ENCODE data around the gene UGT2A3.
"Not testable (repeated sequence)": the region's sequence is repeated elsewhere in the genome, so short reads cannot be mapped to it uniquely, and the experiment has no call there.

The UGT2A3 gene

DNA sequence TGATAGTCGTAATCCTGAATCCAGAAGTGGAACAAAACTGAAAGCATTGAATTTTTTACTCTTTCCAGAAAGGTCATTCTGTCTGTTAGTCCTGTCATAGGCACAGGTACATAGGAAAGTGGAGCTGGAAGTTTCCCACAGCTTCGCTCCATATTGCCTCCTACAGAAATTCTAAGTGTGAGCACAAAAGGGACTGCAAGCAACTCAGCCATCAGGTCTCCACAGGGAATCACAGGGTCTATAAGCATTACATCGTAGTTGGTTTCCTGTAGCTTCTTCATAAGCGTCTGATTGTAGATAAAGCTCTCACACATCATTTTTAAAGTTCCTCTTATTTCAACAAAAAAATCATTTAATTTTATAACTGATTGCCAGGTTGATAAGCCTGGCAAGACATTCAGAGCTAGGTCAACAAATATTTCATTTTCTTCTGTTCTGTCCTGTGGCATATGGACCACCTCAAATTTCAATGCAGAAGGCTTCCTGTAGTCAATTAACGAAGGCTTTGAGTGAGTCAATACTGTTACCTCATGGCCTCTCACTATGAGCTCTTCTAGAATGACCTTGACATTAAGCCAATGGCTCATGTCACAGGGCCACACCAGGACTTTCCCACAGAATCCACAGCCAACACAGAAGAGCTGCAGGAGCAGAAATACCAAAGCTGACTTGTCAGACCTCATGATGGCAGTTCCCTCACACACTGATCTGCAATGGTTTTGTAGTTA, at the start of gene UGT2A3:
Gene UGT2A3 (minus strand): TSS at position 727 of the 728 bp plus-strand sequence. CDS start 44 bp downstream, at position 683.
- no peak for DNase-seq (ENCODE audit: low spot score)

DNA sequence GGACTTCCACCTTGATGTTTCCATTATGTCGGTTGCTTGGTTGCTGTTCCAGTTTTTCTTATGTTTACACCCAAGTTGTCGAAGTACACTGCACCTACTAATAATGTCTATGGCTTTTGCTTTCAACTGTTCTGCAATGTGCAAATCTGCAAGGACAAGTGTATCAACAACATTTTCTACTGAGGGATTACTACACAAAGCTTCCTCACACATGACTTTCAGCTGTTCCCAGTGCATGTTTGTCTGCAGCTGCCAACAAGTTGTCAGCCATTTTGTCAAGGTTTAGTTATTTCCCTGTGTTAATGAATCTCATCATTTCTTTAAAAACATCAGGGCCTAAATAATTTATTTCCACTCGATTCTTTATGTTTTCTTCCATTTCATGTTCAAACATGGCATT, 45.4 kb upstream of the UGT2A3 start:
- no peak for DNase-seq (ENCODE audit: low spot score)

DNA sequence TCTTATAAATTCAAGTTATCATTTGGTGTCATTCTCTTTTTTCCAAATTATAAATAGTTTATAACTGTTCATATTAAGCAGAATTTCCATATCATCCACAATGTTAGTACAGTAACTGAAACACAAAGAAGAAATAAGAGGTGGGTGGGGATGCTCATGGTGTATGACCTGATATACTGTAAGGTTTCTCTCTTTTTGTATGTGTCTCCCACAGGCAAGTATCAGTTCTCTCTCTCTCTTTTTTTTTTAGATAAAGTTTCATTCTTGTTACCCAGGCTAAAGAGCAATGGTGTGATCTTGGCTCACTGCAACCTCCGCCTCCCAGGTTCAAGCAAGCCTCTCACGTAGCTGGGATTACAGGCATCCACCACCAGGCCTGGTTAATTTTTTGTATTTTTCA, 43.7 kb upstream of the UGT2A3 start:
- no peak for DNase-seq (ENCODE audit: low spot score)

DNA sequence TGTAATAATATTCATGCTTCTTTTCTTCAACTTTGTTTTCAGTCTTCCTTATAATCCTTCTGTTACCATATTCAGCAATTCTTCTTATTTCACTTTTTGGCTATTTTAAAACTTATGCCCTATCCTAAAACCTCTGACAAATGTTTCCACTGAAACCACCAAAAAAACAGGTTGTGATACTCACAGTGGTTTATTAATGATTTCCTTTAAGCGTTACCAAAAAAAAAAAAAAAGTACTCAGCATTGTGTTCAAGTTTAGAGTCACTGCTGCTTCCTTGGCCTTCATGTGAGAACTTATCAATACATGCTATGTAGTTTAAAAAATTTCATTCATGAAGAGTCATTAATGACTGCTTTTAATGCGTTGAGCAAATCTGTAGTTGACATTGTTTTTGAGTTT, 35.4 kb upstream of the UGT2A3 start:
- no peak for DNase-seq (ENCODE audit: low spot score)

DNA sequence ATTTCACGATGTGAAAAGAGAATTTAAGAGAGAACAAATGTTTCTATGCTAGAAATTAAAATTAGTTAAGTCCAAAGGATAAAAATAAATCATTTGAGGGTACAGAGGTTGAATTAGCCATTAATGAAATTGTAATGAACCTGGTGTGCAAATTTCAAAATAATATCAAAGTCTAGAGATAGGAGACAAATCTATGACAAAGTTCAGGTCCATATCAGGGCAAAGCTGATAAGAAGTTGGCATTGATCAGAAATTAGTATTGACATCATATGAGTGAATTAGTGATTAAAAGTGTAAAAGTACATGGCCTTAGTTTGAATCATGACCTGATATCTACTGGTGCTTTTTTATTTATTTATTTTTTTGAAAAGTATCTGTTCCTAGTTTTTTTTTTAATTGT, 33.8 kb upstream of the UGT2A3 start:
- DNase-seq (ENCODE audit: low spot score) = no peak

DNA sequence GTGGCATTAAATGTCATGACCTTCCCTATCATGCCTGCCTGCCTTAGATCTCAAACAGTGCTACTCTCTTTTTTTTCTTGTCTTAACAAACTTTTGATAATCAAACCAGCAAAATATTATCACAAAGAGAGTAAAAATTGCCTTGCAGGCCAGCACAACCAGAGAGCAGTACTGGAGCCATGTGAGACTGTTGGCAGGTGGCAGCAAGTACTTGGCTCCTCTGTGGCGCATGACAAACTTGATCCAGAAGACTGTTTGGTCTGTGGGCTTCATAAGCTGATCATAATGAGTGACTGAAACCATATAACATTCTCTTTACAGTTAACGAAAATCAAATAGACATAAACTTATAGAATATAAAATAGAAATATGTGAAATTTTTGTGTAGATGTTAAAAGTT, 33.3 kb upstream of the UGT2A3 start:
- no peak for DNase-seq (ENCODE audit: low spot score)

DNA sequence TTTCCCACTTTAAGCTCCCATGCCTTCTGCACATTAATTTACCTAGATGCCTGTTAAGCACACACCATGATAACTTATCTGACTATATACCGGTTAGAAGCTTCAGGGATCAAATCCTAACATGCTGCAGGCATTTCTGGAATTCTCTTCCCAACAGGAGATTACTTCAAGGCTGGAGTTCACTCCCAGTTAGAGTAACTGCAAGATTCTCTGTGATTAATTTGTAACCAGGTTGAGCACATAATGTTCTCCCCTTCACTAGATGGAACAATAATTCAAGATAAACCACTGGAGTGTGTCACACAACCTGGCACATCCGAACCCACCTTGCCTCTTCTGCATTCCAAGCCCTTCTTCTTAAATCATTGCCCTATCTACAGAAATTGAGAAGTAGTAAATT, 11.8 kb upstream of the UGT2A3 start:
- no peak for DNase-seq (ENCODE audit: low spot score)

DNA sequence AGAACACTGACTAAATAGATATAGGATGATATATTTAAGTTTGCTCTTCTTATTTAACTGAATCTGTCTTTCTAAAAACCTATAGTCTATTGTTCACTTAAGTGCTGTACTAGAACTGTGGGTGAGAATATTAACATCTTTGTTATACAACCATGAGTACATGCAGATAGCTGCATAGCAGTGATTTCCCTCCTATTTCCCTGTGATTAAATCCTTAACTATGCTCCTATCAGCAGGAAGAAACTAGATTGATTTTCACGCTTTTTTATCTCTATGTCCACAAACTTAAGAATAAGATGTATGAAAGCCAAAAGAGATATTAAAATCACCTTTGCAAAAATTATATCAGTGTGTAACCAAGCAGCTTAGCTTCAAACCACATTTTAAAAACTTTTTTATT, 11.3 kb upstream of the UGT2A3 start:
- DNase-seq (ENCODE audit: low spot score) = no peak

DNA sequence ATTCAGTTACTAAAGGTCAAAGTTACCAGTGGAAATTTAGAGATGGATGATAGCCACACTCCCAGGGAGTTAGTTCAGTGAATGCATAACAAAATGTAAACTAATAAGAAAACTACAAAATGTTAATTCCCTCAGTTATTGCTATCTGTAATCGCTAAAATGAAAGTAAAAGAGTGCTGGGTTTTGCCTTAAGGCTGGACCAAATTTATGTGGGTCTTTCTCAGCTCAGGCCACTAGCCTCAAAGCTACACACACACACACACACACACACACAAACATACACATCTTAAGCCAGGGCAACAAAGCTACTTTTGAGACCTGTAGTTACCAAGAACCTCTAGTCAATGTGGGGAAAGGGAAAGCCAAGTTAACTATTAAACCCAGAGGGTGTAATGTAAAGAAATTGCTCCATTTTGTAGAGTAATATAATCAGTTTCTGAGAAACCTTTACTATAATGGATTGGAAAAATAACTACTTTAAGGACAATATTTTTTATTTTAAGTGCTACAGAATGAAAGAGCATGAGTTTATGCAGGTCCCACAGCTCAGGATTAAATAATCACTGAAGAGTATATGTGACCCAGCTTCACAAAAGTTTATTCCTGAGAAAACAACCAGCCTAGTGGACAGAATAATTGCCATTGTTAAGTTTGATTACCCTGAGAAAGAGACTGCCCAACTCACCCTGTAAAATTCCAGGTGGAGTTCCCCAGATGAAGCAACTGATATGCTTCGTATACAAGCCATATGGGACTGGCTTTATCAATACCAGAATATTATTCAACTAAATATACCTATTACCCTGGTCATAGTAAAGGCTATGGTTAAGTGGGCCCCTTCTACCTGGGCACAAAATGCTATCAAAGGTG, 8.9 kb upstream of the UGT2A3 start:
- DNase-seq (ENCODE audit: low spot score) = no peak

DNA sequence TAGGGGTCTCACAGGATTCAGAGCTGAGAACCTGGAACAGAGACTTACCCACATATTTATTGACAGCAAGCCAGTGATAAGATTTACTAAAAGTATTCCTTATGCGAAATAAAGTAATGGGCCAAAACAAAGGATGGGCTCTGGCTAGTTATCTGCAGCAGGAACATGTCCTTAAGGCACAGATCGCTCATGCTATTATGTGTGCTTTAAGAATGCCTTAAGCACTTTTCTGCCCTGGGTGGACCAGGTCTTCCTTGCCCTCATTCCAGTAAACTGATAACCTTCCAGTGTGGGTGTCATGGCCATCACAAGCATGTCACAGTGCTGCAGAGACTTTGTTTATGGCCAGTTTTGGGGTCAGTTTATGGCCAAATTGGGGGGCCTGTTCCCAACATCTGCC, 7.5 kb upstream of the UGT2A3 start:
- DNase-seq (ENCODE audit: low spot score) = not testable (repeated sequence)

DNA sequence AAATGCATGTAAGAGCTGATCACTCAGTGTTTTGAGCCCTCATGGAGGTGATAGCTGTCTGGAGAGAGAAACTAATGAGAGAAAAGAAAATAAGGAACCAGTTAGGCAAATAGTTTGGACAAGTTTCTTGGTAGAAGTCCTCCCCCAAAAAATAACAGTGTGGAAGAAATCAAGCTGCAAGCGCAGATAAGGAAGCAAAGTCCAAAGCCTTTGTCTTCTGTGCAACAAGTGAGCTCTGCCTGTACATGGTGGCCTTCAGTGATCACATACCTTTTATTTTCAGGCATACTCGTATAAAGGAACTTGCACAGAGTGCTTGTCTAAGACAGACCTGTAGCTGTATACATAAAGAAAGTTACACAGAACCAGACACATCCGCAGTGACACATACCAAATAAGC, 2.5 kb upstream of the UGT2A3 start:
- no peak for DNase-seq (ENCODE audit: low spot score)

DNA sequence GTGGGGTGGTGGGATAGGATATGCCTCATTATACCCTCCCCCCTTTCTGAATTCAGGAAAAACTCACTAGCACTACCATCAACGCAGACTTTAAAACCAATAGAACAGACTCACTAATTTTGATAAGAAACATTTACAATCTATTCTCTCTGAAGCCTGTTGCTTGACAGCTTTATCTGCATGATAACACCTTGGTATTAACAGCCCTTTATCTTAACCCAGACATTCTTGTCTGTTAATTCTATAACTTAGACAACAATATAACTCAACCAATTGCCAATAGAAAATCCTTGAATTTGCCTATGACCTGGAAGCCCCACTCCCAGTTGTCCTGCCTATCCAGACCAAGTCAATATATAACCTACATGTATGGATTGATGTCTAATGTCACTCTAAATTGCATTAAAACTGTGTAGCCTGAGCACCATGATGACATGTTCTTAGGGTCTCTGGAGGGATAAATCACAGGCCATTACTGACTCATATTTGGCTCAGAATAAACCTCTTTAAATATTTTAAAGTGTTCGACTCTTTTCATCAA, 1.5 kb upstream of the UGT2A3 start:
- DNase-seq (ENCODE audit: low spot score) = no peak

DNA sequence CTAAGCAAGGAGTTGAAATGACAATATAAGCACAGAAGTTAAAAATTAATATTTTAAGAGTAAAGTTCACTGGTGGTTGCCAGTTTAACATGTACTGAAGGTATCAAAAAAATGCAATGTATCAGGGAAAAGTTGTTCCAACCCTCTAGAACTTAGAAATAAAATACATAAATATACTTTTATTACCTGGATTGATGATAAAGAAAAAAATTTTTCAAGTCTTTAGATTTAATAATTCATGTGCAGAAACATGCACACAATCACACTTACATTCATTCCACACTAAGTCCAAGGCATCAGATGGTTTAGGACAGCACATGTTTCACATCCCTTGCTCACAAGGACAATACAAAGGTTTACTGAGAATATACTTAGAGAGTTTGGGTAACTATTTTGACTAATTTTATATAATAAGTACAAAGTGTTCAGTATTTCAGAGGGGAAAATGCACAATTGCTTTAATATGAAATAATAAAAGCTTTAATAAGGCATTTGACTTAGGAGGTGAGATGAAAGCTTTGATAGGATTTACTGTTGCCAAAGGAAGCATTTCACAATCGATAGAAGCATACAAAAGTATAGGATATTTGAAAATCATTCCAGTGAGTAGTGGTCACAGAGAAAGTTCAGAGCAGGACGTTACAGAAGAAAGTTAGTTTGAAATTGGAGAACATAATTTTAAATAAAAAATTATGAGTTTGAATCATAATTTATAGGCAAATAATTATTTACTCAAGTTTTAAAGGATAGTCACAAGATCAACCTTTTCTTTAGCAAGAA, 392 bp upstream of the UGT2A3 start:
- no peak for DNase-seq (ENCODE audit: low spot score)

DNA sequence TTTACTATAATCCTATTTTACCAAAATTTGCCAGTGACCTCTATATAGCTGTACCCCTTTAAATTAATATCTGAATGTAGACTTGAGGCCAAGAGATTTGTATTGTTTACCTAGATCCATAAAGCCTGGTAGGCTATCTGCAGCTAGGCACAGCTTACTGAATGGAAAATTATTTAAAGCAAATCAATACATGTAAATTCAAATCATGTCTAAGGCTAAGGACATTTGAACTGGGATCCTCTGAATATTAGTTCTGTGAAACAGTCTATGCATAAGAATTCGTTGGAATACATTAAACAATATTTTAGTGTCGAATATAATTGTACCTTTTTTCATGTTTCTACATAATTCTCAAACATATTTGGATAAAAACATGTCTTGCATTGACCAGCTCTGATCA, 1.6 kb downstream of the UGT2A3 start:
- no peak for DNase-seq (ENCODE audit: low spot score)

DNA sequence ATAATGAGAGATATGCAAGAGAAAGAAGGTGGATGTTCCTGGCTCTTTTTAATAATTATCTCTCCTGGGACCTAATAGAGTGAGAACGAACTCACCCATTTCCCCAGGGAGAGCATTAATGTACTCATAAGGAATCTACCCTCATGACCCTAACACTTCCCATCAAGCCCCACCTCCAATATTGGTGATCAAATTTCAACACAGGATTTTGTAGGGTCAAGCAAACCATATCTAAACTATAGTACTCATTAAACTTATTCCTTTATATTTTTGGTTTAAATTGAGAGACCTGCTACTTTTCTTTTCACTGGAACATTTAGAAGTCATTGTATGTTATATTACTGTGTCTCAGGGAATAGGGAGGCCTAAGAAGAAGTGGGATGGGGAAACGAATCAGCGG, 2.6 kb downstream of the UGT2A3 start:
- DNase-seq (ENCODE audit: low spot score) = no peak

DNA sequence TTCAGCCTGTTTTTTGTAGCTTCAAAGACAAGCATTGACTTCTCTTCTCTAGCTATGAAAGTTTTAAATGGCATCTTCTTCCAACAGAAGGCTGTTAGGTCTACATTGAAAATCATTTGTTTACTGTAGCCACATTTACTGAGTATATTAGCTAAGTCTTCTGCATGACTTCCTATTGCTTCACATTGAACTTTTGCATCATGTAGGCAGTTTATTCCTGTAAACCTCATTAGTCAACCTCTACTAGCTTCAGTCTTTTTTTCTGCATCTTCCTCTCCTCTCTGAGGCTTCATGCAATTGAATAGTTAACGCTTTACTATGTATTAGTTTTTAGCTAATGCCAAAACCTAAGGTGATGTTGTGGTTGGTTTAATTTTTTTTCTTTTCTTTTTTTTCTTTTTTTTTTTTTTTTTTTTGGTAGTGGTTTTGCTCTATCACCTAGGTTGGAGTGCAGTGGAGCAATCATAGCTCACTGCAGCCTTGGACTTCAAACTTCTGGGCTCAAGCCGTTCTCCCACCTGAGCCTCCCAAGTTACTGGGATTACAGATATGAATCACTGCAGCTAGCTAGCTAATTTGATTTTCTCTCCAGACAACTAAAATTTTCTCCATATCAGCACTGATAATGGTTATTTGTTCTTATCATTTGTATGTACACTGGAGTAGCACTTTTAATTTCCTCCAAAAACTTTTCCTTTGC, 3.4 kb downstream of the UGT2A3 start:
- DNase-seq (ENCODE audit: low spot score) = no peak

DNA sequence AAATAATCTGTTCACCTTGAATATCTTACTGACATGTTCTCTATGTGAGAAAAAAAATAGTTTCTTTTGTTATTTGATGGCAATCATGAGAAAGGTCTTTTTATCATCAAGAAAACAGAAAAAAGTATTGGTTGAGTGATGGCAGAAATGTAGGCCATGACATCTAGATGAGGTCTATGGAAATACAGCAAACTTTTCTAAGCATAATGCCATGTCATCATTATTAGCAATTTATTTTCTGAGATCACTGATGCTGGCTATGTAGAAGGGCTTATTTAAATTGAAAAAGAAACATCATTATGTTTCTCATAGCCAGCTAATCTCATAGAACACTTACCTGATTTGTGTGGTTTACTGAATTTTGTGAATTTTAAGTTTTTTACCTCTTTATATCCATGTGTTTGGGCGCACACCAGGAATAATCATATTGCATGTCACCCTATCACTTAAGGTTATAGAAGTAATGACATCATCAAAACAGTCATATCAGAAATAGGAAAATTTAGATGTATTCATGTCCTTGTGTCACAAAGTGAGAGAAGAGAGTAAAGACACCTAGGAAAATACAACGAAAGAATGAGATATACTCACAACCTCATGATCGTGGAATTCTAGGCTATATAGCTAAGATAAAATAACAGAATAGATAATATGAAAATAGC, 22.4 kb downstream of the UGT2A3 start:
- DNase-seq (ENCODE audit: low spot score) = no peak

DNA sequence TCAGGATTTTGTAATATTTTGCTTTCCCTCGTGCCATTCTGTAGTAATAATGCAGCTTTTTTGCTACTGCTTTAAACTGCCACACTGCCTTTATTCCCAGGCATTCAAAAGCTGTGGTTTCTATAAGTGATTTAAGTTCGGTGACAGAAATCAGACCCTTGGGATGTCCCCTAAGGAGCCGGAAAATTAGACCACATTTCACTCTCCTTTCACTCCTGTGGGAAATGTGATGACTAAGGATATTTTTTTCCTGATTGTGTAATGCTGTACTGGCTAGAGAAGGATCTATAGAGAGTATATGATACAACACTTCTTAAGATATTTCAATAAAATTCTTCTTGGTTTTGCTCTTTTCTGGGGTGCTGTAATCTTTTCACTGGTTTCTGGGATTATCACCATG, 24.4 kb downstream of the UGT2A3 start:
- DNase-seq (ENCODE audit: low spot score) = no peak

DNA sequence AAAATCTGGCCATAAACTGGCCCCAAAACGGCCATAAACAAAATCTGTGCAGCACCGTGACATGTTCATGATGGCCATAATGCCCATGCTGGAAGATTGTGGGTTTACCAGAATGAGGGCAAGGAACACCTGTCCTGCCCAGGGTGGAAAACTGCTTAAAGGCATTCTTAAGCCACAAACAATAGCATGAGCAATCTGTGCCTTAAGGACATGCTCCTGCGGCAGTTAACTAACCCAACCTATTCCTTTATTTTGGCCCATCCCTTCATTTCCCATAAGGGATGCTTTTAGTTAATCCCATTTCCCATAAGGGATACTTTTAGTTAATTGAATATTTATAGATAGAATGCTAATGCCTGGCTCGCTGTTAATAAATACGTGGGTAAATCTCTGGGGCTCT, 29.4 kb downstream of the UGT2A3 start:
- not testable (repeated sequence) for DNase-seq (ENCODE audit: low spot score)

DNA sequence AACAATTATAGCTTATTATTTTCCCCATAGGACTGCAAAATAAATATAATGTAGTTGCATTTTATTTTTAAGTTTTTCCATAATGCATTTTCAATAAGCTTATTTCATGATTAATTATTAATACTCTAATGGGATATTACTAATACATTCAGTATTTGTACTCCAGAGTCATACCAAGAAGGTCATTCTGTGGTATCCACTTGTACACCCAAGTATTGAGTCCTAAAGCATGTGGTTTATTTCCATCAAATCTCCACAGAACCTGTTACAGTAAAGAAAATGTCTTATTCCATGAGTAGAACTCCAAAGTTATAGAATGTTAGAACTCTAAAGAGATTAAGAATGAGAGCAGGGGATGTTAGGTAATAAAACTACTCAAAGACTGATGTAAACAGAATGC, 30.6 kb downstream of the UGT2A3 start:
- DNase-seq (ENCODE audit: low spot score) = no peak

DNA sequence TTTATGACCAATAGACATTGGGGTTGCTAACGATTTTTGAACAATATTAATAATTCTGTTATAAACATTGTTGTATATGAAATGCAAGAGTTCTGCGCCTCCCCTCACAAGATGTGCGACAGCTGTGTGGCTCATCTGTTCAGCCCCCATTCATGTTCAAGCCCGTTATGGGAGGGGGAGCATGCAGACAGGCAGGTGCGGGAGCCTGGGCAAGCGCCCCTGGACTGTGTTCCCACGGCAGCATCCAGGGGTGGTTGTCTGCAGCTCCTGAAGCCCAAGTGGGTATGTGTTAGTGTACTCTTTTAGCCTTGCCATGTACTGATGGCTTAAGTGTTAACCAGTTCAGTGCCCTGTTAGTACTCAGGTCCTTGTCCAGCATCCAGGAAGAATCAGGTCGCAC, 34.6 kb downstream of the UGT2A3 start:
- no peak for DNase-seq (ENCODE audit: low spot score)

Data from pons (tissue), 1 donor.